ENCODE measurements around the gene NFIC.

GRCh38 chr19:3367628-3368440 is 1.5 kb downstream of the NFIC start:
- TF ChIP-seq CTCF (conservative IDR thresholded peaks at IDR 0.05) (no peak), EZH2 (IDR thresholded peaks at IDR 0.05; ENCODE audit: low read depth) (no peak)
